HL-60 (cell line): ENCODE results near the gene CEACAM19.

Source experiments
- CTCF ChIP-seq: IDR thresholded peaks from one replicate; pipeline ENCODE4 v1.5.1; 2011; ENCODE audit warnings: low read length, control low read depth, inconsistent platforms; ENCODE audit not compliant: insufficient read depth
- POLR2AphosphoS5 ChIP-seq: IDR thresholded peaks from 2 replicates; pipeline ENCODE4 v1.6.1; 2012; ENCODE audit warnings: low read depth
- SPI1 ChIP-seq: IDR thresholded peaks from 2 replicates; pipeline ENCODE4 v1.6.1; 2012; ENCODE audit warnings: low read depth, mild to moderate bottlenecking, borderline replicate concordance
- TF ChIP-seq, protein P1 (sequence below): IDR thresholded peaks from 2 replicates; pipeline ENCODE4 v1.6.1; 2012; ENCODE audit warnings: low read depth; ENCODE audit not compliant: insufficient replicate concordance

DNA sequence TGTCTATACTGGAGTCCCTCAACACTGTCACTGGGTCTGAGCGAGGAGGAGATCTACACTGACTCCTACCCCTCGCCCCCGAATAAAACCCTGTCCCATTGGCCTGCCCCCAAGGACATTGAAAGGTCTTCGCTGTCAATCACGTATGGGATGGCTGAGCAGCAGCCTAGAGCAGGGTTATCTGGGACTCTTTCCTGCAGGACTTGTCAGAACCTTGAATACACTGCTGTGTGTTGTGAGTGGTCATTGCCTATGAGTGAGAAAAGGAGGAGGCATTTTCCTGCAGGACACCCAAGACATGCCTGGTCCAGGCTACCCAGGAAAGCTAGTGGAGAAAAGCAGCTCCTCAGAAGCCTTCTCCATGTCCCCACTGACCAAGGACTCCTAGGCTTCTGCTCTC lies 17.9 kb upstream of the CEACAM19 start:
- TF ChIP-seq CTCF (no peak), POLR2AphosphoS5 (no peak), SPI1 (no peak)
- TF ChIP-seq, protein P1, sequence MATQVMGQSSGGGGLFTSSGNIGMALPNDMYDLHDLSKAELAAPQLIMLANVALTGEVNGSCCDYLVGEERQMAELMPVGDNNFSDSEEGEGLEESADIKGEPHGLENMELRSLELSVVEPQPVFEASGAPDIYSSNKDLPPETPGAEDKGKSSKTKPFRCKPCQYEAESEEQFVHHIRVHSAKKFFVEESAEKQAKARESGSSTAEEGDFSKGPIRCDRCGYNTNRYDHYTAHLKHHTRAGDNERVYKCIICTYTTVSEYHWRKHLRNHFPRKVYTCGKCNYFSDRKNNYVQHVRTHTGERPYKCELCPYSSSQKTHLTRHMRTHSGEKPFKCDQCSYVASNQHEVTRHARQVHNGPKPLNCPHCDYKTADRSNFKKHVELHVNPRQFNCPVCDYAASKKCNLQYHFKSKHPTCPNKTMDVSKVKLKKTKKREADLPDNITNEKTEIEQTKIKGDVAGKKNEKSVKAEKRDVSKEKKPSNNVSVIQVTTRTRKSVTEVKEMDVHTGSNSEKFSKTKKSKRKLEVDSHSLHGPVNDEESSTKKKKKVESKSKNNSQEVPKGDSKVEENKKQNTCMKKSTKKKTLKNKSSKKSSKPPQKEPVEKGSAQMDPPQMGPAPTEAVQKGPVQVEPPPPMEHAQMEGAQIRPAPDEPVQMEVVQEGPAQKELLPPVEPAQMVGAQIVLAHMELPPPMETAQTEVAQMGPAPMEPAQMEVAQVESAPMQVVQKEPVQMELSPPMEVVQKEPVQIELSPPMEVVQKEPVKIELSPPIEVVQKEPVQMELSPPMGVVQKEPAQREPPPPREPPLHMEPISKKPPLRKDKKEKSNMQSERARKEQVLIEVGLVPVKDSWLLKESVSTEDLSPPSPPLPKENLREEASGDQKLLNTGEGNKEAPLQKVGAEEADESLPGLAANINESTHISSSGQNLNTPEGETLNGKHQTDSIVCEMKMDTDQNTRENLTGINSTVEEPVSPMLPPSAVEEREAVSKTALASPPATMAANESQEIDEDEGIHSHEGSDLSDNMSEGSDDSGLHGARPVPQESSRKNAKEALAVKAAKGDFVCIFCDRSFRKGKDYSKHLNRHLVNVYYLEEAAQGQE, result no peak
